ENCODE data around the gene ARHGEF6. TPM values are rescaled to one million over a fixed set of nuclear protein-coding genes. Genes with fewer than 3 reads are reported as not detected.
A peak's percentile ranks its signal among the peaks of the same experiment; 100 is the strongest.

The ARHGEF6 gene
- total RNA-seq, 2 experiments from 2014 or later = 50.8 to 64.5 TPM

- peaks cover 71% of the 10 kb centered on the region for H3K4me1 ChIP-seq (ENCODE audit: insufficient read depth, low read length, poor library complexity, severe bottlenecking)
Observed at GRCh38 chrX:136768469-136769084, 12.2 kb downstream of the ARHGEF6 start.

GRCh38 chrX:136767104-136767941 lies 13.4 kb downstream of the ARHGEF6 start:
- intact Hi-C loops (cut with micrococcal nuclease; ENCODE audit: unreplicated experiment) = no loop called here
- BruUV-seq (replicated peaks) = no TSS peak
- H3K4me1 ChIP-seq (ENCODE audit: insufficient read depth, low read length, poor library complexity, severe bottlenecking) = peaks cover 84% of the 10 kb centered on the region
- no peak for TF ChIP-seq EZH2phosphoT487 (IDR thresholded peaks at IDR 0.05; ENCODE audit: borderline replicate concordance, low read depth, low read length)
- peak; percentile 55 for TF ChIP-seq CTCF (conservative IDR thresholded peaks at IDR 0.05; ENCODE audit: low read length)
- H3K36me3 ChIP-seq (ENCODE audit: insufficient read depth, low read length) = peaks cover 34% of the 10 kb centered on the region
- H4K20me1 ChIP-seq (ENCODE audit: insufficient read depth, low read length) = no peaks in the 10 kb centered on the region
- peak overlapping the region; percentile 71 for H3K27ac ChIP-seq (ENCODE audit: low read depth, low read length, poor library complexity, severe bottlenecking)
- H3K79me2 ChIP-seq (ENCODE audit: insufficient read depth, low read depth, low read length) = peaks cover 85% of the 10 kb centered on the region
- POLR2A ChIA-PET = interaction anchor here (1.2 kb wide), 2 partner anchors 11 to 12 kb away, joined by 4 to 5 read pairs; no protein-coding TSS in a partner anchor
- peak overlapping the region; percentile 93 for H3K4me2 ChIP-seq (ENCODE audit: low read length)
- no peaks in the 10 kb centered on the region for H3K9me2 ChIP-seq (ENCODE audit: insufficient read depth, low read length)
- no peaks in the 10 kb centered on the region for H3K9me3 ChIP-seq (ENCODE audit: low read length)
- CTCF ChIA-PET (ENCODE audit: unreplicated experiment) = interaction anchor here (1.1 kb wide), 2 partner anchors 11 to 12 kb away, joined by 3 to 5 read pairs; no protein-coding TSS in a partner anchor
- peak overlapping the region; percentile 71 for H3K4me3 ChIP-seq (ENCODE audit: low read depth, low read length, poor library complexity, severe bottlenecking)
- peak overlapping the region; percentile 69; the same call in 1 of the 2 replicates for H2AFZ ChIP-seq (ENCODE audit: low read length)
- peak; percentile 73 for DNase-seq (ENCODE audit: low spot score)

More at GRCh38 chrX:136768469-136769084, 12.2 kb downstream of the ARHGEF6 start:
- Histone ChIP-seq H3K9me2 (ENCODE audit: insufficient read depth, low read length) (no peaks in the 10 kb centered on the region), H3K79me2 (ENCODE audit: insufficient read depth, low read depth, low read length) (peaks cover 89% of the 10 kb centered on the region), H3K4me2 (ENCODE audit: low read length) (peak overlapping the region; percentile 93), H3K27ac (ENCODE audit: low read depth, low read length, poor library complexity, severe bottlenecking) (peak overlapping the region; percentile 71), H3K9me3 (ENCODE audit: low read length) (no peaks in the 10 kb centered on the region), H4K20me1 (ENCODE audit: insufficient read depth, low read length) (no peaks in the 10 kb centered on the region), H2AFZ (ENCODE audit: low read length) (peak overlapping the region; percentile 40; the same call in 1 of the 2 replicates), H3K4me3 (ENCODE audit: low read depth, low read length, poor library complexity, severe bottlenecking) (peak overlapping the region; percentile 71), H3K36me3 (ENCODE audit: insufficient read depth, low read length) (peaks cover 46% of the 10 kb centered on the region)
- no TSS peak for BruUV-seq (replicated peaks)
- intact Hi-C loops (cut with micrococcal nuclease; ENCODE audit: unreplicated experiment) = no loop called here
- DNase-seq (ENCODE audit: low spot score) = peak; percentile 46
- ChIA-PET CTCF (ENCODE audit: unreplicated experiment) (interaction anchor here (1.1 kb wide), 1 partner anchor 9 kb away, joined by 3 read pairs; no protein-coding TSS in a partner anchor), POLR2A (interaction anchor here (0.6 to 1.1 kb wide), 3 partner anchors 11 to 121 kb away, joined by 3 to 4 read pairs (median 4); no protein-coding TSS in a partner anchor)
- no peak for TF ChIP-seq EZH2phosphoT487 (IDR thresholded peaks at IDR 0.05; ENCODE audit: borderline replicate concordance, low read depth, low read length)
- TF ChIP-seq CTCF (conservative IDR thresholded peaks at IDR 0.05; ENCODE audit: low read length) = no peak
